HepG2 (cell line): ENCODE results near the gene PDP2. TPM values are rescaled to one million over a fixed set of nuclear protein-coding genes. Genes with fewer than 3 reads are reported as not detected.

ENCODE experiments used
- FOXJ3 ChIP-seq: sonication (generic); formaldehyde crosslinking; IDR thresholded peaks from 2 replicates; pipeline ENCODE4 v1.4.0; 2020; ENCODE audit warnings: missing genetic modification reagents, mild to moderate bottlenecking, borderline replicate concordance
- FOXK1 ChIP-seq: sonication (generic); formaldehyde crosslinking; IDR thresholded peaks from 2 replicates; pipeline ENCODE4 v1.4.0; 2020; ENCODE audit warnings: low read depth, missing genetic modification reagents, borderline replicate concordance
- KLF15 ChIP-seq: sonication (generic); formaldehyde crosslinking; IDR thresholded peaks from 2 replicates; pipeline ENCODE4 v1.8.1; 2023; ENCODE audit warnings: borderline replicate concordance, mild to moderate bottlenecking, inconsistent platforms, missing genetic modification reagents, mixed read lengths
- MAZ ChIP-seq, 2 experiments: sonication (generic) in 1 of 2; formaldehyde crosslinking in 1 of 2; IDR thresholded peaks; 2 replicates each; pipeline versions ENCODE4 v1.5.0 to v1.6.1; 2012 to 2020; ENCODE audit warnings: low read depth in 2 of 2, mild to moderate bottlenecking in 2 of 2, borderline replicate concordance in 1 of 2, improper control_type of control experiment in 1 of 2, low read length in 1 of 2, missing genetic modification reagents in 1 of 2, moderate library complexity in 1 of 2
- POLR2AphosphoS2 ChIP-seq: IDR thresholded peaks from 2 replicates; pipeline ENCODE4 v1.6.1; 2011; ENCODE audit warnings: low read depth, low read length, improper control_type of control experiment
- SMAD9 ChIP-seq: sonication (generic); formaldehyde crosslinking; IDR thresholded peaks from 2 replicates; pipeline ENCODE4 v1.5.1; 2020; ENCODE audit warnings: mild to moderate bottlenecking, missing genetic modification reagents
- SNAPC2 ChIP-seq: sonication (generic); formaldehyde crosslinking; IDR thresholded peaks from 2 replicates; pipeline ENCODE4 v1.8.1; 2022; ENCODE audit warnings: mild to moderate bottlenecking, missing genetic modification reagents
- SOX6 ChIP-seq, 2 experiments: fragments of 450-650 bp in 1 of 2; sonication (generic) in 1 of 2; formaldehyde crosslinking in 1 of 2; IDR thresholded peaks; 2 replicates each; pipeline versions ENCODE4 v1.4.0 to v1.6.1; 2017 to 2020; ENCODE audit warnings: antibody characterized with exemption in 1 of 2, mild to moderate bottlenecking in 1 of 2, missing genetic modification reagents in 1 of 2
- TRIM24 ChIP-seq: sonication (generic); formaldehyde crosslinking; IDR thresholded peaks from 2 replicates; pipeline ENCODE4 v1.8.0; 2022; ENCODE audit warnings: mild to moderate bottlenecking, missing genetic modification reagents
- ZSCAN21 ChIP-seq: sonication (generic); formaldehyde crosslinking; IDR thresholded peaks from 2 replicates; pipeline ENCODE4 v1.8.0; 2022; ENCODE audit warnings: mild to moderate bottlenecking, missing genetic modification reagents, moderate library complexity, borderline replicate concordance
- polyA plus RNA-seq, 8 experiments: library from polyadenylated mRNA; depleted of rRNA in 3 of 8; stranded (reverse) in 7 of 8; unstranded in 1 of 8; fragments of >200 nt; fragmentation: Illumina TruSeq in 4 of 8; extraction: Trizol in 4 of 8; gene quantifications; 2 replicates each; pipeline versions ENCODE4 v1.2.1 to v1.2.3, GENCODE V29; 2011 to 2016; ENCODE audit warnings: low read depth in 4 of 8, missing spikeins in 1 of 8, mixed read lengths in 1 of 8; ENCODE audit not compliant: insufficient read depth in 1 of 8
- total RNA-seq, 5 experiments: library from RNA; depleted of rRNA; stranded (reverse); fragments of >200 nt; fragmentation: Illumina TruSeq; extraction: Trizol; gene quantifications; 2 replicates each; pipeline ENCODE4 v1.2.3, GENCODE V29; 2016; ENCODE audit warnings: low read depth in 1 of 5
- TF ChIP-seq, protein P1 (sequence below): sonication (generic); formaldehyde crosslinking; IDR thresholded peaks from 2 replicates; pipeline ENCODE4 v1.5.0; 2020; ENCODE audit warnings: missing genetic modification reagents, mild to moderate bottlenecking, borderline replicate concordance
- TF ChIP-seq, protein P2 (sequence below): IDR thresholded peaks from 2 replicates; pipeline ENCODE4 v1.6.1; 2016
- TF ChIP-seq, protein P3 (sequence below): sonication (generic); formaldehyde crosslinking; IDR thresholded peaks from 2 replicates; pipeline ENCODE4 v1.4.0; 2020; ENCODE audit warnings: low read depth, mild to moderate bottlenecking, missing genetic modification reagents
- TF ChIP-seq, protein P4 (sequence below): sonication (generic); formaldehyde crosslinking; IDR thresholded peaks from 2 replicates; pipeline ENCODE4 v1.5.1; 2020; ENCODE audit warnings: mild to moderate bottlenecking, missing genetic modification reagents, moderate library complexity
- TF ChIP-seq, protein P5 (sequence below): sonication (generic); formaldehyde crosslinking; IDR thresholded peaks from 2 replicates; pipeline ENCODE4 v1.8.1; 2023; ENCODE audit warnings: mild to moderate bottlenecking, missing genetic modification reagents
- TF ChIP-seq, protein P6 (sequence below): sonication (generic); formaldehyde crosslinking; IDR thresholded peaks from 2 replicates; pipeline ENCODE4 v1.8.0; 2022; ENCODE audit warnings: mild to moderate bottlenecking, missing genetic modification reagents, moderate library complexity

PDP2 gene
- total and polyA plus RNA-seq, 2 of the 13 experiments (the other 11 are each of a cell fraction or from before 2014, with no cell fraction given): 12.8 to 15.8 TPM

DNA sequence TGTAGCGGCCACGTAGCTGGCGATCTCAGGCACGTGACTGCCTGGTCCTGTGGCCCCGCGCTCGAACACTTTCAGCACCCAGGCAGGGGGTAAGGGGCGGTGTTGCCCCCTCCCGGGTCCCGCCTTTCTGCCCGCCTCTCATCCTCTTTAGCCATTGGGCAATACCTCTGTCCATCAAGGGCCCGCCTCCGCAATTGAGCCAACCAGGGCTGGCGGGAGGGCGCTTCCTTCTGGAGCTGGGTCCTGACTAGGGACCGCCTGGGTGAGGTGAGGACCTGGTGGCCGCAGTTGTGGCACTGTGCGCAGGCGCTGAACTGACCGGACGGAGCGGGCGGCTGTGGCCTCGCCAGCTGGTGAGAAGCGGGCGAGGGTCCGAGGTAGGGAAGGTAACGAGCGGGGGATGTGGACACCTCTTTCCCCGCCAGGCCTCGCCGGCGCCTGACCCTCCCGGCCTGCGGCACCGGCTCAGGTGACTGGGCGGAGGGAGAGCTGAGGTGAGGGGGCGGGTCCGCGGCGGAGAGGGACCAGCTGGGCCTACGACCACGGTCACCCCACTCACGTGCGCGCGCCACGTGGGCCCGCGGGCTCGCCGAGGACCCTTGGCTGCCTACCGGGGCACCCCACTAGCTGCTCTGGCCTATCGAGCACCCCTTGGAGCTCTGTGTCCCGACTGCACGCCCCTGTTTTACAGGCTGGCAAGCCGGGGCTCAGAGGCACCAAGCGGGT is at the start of gene PDP2 (continued):
- peak; percentile 51; the same call in 1 of the 2 replicates for TF ChIP-seq FOXK1 (CRISPR knock-in tag)
- peak; percentile 76 for TF ChIP-seq MAZ (IDR thresholded peaks at IDR 0.05; ENCODE audit: borderline replicate concordance, low read depth, low read length)
- peak; percentile 70; the same call in 1 of the 2 replicates for TF ChIP-seq MAZ (CRISPR knock-in tag; IDR thresholded peaks at IDR 0.05; ENCODE audit: low read depth)
- no peak for TF ChIP-seq TRIM24 (CRISPR knock-in tag)
- TF ChIP-seq, protein P1, sequence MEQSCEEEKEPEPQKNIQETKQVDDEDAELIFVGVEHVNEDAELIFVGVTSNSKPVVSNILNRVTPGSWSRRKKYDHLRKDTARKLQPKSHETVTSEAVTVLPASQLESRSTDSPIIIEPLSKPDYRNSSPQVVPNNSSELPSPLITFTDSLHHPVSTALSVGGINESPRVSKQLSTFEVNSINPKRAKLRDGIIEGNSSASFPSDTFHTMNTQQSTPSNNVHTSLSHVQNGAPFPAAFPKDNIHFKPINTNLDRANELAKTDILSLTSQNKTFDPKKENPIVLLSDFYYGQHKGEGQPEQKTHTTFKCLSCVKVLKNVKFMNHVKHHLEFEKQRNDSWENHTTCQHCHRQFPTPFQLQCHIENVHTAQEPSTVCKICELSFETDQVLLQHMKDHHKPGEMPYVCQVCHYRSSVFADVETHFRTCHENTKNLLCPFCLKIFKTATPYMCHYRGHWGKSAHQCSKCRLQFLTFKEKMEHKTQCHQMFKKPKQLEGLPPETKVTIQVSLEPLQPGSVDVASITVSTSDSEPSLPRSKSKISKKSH (CRISPR knock-in tag): peak; percentile 94
- TF ChIP-seq, protein P2, sequence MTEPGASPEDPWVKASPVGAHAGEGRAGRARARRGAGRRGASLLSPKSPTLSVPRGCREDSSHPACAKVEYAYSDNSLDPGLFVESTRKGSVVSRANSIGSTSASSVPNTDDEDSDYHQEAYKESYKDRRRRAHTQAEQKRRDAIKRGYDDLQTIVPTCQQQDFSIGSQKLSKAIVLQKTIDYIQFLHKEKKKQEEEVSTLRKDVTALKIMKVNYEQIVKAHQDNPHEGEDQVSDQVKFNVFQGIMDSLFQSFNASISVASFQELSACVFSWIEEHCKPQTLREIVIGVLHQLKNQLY (CRISPR knock-in tag): peak; percentile 62
- 0 out of 2 replicates have a peak, but pooled peaks have one; percentile 90 for TF ChIP-seq SMAD9 (CRISPR knock-in tag)
- peak; percentile 95; the same call in 1 of the 2 replicates for TF ChIP-seq KLF15
- TF ChIP-seq, protein P3, sequence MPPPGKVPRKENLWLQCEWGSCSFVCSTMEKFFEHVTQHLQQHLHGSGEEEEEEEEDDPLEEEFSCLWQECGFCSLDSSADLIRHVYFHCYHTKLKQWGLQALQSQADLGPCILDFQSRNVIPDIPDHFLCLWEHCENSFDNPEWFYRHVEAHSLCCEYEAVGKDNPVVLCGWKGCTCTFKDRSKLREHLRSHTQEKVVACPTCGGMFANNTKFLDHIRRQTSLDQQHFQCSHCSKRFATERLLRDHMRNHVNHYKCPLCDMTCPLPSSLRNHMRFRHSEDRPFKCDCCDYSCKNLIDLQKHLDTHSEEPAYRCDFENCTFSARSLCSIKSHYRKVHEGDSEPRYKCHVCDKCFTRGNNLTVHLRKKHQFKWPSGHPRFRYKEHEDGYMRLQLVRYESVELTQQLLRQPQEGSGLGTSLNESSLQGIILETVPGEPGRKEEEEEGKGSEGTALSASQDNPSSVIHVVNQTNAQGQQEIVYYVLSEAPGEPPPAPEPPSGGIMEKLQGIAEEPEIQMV: peak; percentile 77; the same call in 1 of the 2 replicates
- peak; percentile 93; the same call in 1 of the 2 replicates for TF ChIP-seq SNAPC2 (CRISPR knock-in tag)
- TF ChIP-seq, protein P4, sequence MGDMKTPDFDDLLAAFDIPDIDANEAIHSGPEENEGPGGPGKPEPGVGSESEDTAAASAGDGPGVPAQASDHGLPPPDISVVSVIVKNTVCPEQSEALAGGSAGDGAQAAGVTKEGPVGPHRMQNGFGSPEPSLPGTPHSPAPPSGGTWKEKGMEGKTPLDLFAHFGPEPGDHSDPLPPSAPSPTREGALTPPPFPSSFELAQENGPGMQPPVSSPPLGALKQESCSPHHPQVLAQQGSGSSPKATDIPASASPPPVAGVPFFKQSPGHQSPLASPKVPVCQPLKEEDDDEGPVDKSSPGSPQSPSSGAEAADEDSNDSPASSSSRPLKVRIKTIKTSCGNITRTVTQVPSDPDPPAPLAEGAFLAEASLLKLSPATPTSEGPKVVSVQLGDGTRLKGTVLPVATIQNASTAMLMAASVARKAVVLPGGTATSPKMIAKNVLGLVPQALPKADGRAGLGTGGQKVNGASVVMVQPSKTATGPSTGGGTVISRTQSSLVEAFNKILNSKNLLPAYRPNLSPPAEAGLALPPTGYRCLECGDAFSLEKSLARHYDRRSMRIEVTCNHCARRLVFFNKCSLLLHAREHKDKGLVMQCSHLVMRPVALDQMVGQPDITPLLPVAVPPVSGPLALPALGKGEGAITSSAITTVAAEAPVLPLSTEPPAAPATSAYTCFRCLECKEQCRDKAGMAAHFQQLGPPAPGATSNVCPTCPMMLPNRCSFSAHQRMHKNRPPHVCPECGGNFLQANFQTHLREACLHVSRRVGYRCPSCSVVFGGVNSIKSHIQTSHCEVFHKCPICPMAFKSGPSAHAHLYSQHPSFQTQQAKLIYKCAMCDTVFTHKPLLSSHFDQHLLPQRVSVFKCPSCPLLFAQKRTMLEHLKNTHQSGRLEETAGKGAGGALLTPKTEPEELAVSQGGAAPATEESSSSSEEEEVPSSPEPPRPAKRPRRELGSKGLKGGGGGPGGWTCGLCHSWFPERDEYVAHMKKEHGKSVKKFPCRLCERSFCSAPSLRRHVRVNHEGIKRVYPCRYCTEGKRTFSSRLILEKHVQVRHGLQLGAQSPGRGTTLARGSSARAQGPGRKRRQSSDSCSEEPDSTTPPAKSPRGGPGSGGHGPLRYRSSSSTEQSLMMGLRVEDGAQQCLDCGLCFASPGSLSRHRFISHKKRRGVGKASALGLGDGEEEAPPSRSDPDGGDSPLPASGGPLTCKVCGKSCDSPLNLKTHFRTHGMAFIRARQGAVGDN (CRISPR knock-in tag): peak; percentile 100
- peak; percentile 61 for TF ChIP-seq FOXJ3 (CRISPR knock-in tag)
- TF ChIP-seq ZSCAN21 (CRISPR knock-in tag): peak; percentile 86
- no peak for TF ChIP-seq SOX6 (IDR thresholded peaks at IDR 0.05)
- TF ChIP-seq SOX6 (CRISPR knock-in tag; IDR thresholded peaks at IDR 0.05): peak; percentile 79
- no peak for TF ChIP-seq POLR2AphosphoS2
- TF ChIP-seq, protein P5, sequence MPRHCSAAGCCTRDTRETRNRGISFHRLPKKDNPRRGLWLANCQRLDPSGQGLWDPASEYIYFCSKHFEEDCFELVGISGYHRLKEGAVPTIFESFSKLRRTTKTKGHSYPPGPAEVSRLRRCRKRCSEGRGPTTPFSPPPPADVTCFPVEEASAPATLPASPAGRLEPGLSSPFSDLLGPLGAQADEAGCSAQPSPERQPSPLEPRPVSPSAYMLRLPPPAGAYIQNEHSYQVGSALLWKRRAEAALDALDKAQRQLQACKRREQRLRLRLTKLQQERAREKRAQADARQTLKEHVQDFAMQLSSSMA: peak; percentile 83; the same call in 1 of the 2 replicates
- TF ChIP-seq, protein P6, sequence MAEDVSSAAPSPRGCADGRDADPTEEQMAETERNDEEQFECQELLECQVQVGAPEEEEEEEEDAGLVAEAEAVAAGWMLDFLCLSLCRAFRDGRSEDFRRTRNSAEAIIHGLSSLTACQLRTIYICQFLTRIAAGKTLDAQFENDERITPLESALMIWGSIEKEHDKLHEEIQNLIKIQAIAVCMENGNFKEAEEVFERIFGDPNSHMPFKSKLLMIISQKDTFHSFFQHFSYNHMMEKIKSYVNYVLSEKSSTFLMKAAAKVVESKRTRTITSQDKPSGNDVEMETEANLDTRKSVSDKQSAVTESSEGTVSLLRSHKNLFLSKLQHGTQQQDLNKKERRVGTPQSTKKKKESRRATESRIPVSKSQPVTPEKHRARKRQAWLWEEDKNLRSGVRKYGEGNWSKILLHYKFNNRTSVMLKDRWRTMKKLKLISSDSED: no peak
